ENCODE data around the gene HMCN2. TPM values are rescaled to one million over a fixed set of nuclear protein-coding genes. Genes with fewer than 3 reads are reported as not detected.

Gene HMCN2
- total RNA-seq, 1 experiment from 2014 or later: 8.6 TPM

DNA sequence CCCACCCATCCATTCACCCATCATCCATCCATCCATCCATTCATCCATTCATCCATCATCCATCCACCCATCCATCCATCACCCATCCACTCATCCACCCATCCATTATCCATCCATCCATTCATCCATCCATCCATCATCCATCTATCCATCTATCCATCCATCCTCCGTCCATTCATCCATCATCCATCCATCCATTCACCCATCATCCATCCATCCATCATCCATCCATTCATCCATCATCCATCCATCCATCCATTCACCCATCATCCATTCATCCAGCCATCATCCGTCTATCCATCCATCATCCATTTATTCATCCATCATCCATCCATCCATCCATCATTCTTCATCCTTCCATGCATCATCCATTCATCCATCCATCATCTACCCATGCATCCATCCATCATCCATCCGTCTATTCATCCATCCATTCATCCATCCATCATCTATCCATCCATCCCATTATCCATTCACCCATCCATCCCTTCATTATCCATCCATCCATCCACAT lies 189.3 kb downstream of the HMCN2 start:
- Histone ChIP-seq H3K9me3 (ENCODE audit: control insufficient read depth, low read depth, low read length) (no peaks in the 10 kb centered on the region), H3K4me1 (ENCODE audit: insufficient read depth, low read length) (no peaks in the 10 kb centered on the region; the same call in 1 of the 2 replicates), H4K20me1 (ENCODE audit: control insufficient read depth, insufficient read depth, insufficient read length) (no peaks in the 10 kb centered on the region), H4K5ac (ENCODE audit: insufficient read length, low read depth, low read length) (no peak overlapping the region), H2AK5ac (ENCODE audit: insufficient read length, low read length) (no peak overlapping the region), H2BK12ac (ENCODE audit: insufficient read length, low read depth, low read length) (no peak overlapping the region), H2AFZ (ENCODE audit: low read length) (no peak overlapping the region), H2BK20ac (ENCODE audit: low read depth, low read length, poor library complexity, severe bottlenecking) (no peak overlapping the region), H4K8ac (replicated peaks; ENCODE audit: insufficient read length, low read depth, low read length) (no peak overlapping the region), H3K14ac (ENCODE audit: insufficient read depth, low read length) (no peak overlapping the region), H2BK5ac (ENCODE audit: insufficient read length, low read length) (no peak overlapping the region), H3K4ac (ENCODE audit: low read depth, low read length) (no peak overlapping the region), H3K23me2 (ENCODE audit: insufficient read length, low read depth, low read length, poor library complexity, severe bottlenecking) (no peaks in the 10 kb centered on the region), H4K91ac (ENCODE audit: insufficient read length, low read depth, low read length) (no peak overlapping the region), H3T11ph (ENCODE audit: low read length) (no peak overlapping the region), H2BK120ac (ENCODE audit: low read depth, low read length, poor library complexity, severe bottlenecking) (no peak overlapping the region), H3K27me3 (ENCODE audit: insufficient read depth, low read length) (no peaks in the 10 kb centered on the region), H3K23ac (ENCODE audit: insufficient read length, low read depth, low read length) (no peak overlapping the region), H3K79me2 (ENCODE audit: insufficient read depth, low read length) (no peaks in the 10 kb centered on the region), H3K79me1 (ENCODE audit: insufficient read depth, low read depth, low read length, poor library complexity, severe bottlenecking) (no peaks in the 10 kb centered on the region), H2BK15ac (ENCODE audit: low read depth, low read length) (no peak overlapping the region), H3K18ac (ENCODE audit: insufficient read length, low read depth, low read length) (no peak overlapping the region), H3K4me2 (ENCODE audit: insufficient read depth, insufficient read length, low read length) (no peak overlapping the region), H3K27ac (ENCODE audit: insufficient read length, low read depth, low read length) (no peak overlapping the region), H3K56ac (ENCODE audit: insufficient read length, low read depth, low read length) (no peak overlapping the region), H3K9ac (ENCODE audit: extremely low read depth, insufficient read length, low read length) (no peak overlapping the region)
- TF ChIP-seq CTCF (conservative IDR thresholded peaks at IDR 0.05): no peak
- Mint-ChIP-seq H3K4me1 (peaks cover 12 to 19% of the 10 kb centered on the region in 2 experiments; a peak in 3 of 4 replicates), H3K27me3 (ENCODE audit: low read depth) (no peaks in the 10 kb centered on the region; the same call in 1 of the 2 replicates), H3K4me3 (no peak overlapping the region), H3K9me3 (no peaks in the 10 kb centered on the region), H3K36me3 (ENCODE audit: insufficient read depth in 1 of 3, low read depth in 3 of 3) (peaks cover 5 to 14% (median 9%) of the 10 kb centered on the region in 3 experiments), H3K27ac (no peak overlapping the region)
- 100% methylated on average over 1 of the region's 3 CpGs for WGBS (ENCODE audit: extremely low coverage, insufficient read length, low lambda C conversion rate)
- DNase-seq: no peak

All from H9 (cell line).